K562 (cell line): Measurements from ENCODE around the gene C2orf92. TPM values are rescaled to one million over a fixed set of nuclear protein-coding genes. Genes with fewer than 3 reads are reported as not detected.

Experiments used
- ARID3B ChIP-seq: fragments of 250-450 bp; sonication (Bioruptor Pico); IDR thresholded peaks from 2 replicates; pipeline ENCODE4 v1.4.0; 2020; ENCODE audit warnings: borderline replicate concordance
- CBFA2T2 ChIP-seq: fragments of 450-650 bp; conservative IDR thresholded peaks from 2 replicates; pipeline ENCODE4 v1.6.1; 2017; ENCODE audit warnings: mild to moderate bottlenecking
- CUX1 ChIP-seq: fragments of 200-800 bp; sonication (Bioruptor generic); IDR thresholded peaks from 2 replicates; pipeline ENCODE4 v1.6.1; 2016; ENCODE audit warnings: missing genetic modification characterization, missing compliant biosample characterization
- EP300 ChIP-seq: IDR thresholded peaks from 2 replicates; pipeline ENCODE4 v1.6.1; 2012; ENCODE audit warnings: low read length, improper control_type of control experiment
- EWSR1 ChIP-seq: fragments of 450-650 bp; IDR thresholded peaks from 2 replicates; pipeline ENCODE4 v1.6.1; 2018; ENCODE audit warnings: borderline replicate concordance, mild to moderate bottlenecking, low read depth, moderate library complexity; ENCODE audit not compliant: partially characterized antibody
- FOXK2 ChIP-seq, 2 experiments: fragments of 450-650 bp; IDR thresholded peaks in 1 of 2; conservative IDR thresholded peaks in 1 of 2; 2 replicates each; pipeline ENCODE4 v1.6.1; 2016; ENCODE audit warnings: low read depth in 2 of 2, mild to moderate bottlenecking in 1 of 2
- FOXP4 ChIP-seq: sonication (generic); formaldehyde crosslinking; IDR thresholded peaks from 2 replicates; pipeline ENCODE4 v1.8.0; 2022; ENCODE audit warnings: mild to moderate bottlenecking, missing genetic modification reagents, borderline replicate concordance
- HDAC3 ChIP-seq: fragments of 450-650 bp; IDR thresholded peaks from 2 replicates; pipeline ENCODE4 v1.6.1; 2018; ENCODE audit warnings: borderline replicate concordance, mild to moderate bottlenecking, moderate library complexity; ENCODE audit not compliant: partially characterized antibody
- HSF4 ChIP-seq: fragments of 250-450 bp; sonication (Bioruptor Pico); IDR thresholded peaks from 2 replicates; pipeline ENCODE4 v2.1.2; 2022; ENCODE audit warnings: mild to moderate bottlenecking, moderate library complexity, borderline replicate concordance
- MTA1 ChIP-seq: fragments of 450-650 bp; IDR thresholded peaks from 2 replicates; pipeline ENCODE4 v1.6.1; 2017; ENCODE audit warnings: borderline replicate concordance
- MTA3 ChIP-seq: fragments of 450-650 bp; formaldehyde crosslinking; IDR thresholded peaks from 2 replicates; pipeline ENCODE4 v1.6.1; 2017; ENCODE audit warnings: mild to moderate bottlenecking, borderline replicate concordance
- NCOR1 ChIP-seq: fragments of 450-650 bp; IDR thresholded peaks from 2 replicates; pipeline ENCODE4 v1.6.1; 2016; ENCODE audit warnings: mild to moderate bottlenecking, moderate library complexity
- PML ChIP-seq: IDR thresholded peaks from 2 replicates; pipeline ENCODE4 v1.6.1; 2012; ENCODE audit warnings: low read length, inconsistent platforms
- SMARCE1 ChIP-seq: fragments of 450-650 bp; IDR thresholded peaks from 2 replicates; pipeline ENCODE4 v1.7.1; 2016; ENCODE audit warnings: mild to moderate bottlenecking
- SRSF1 ChIP-seq: fragments of 200-400 bp; formaldehyde crosslinking; IDR thresholded peaks from 2 replicates; pipeline ENCODE4 v1.6.1; 2017; ENCODE audit warnings: mild to moderate bottlenecking, low read depth, low read length, moderate library complexity
- ZNF124 ChIP-seq: sonication (generic); formaldehyde crosslinking; IDR thresholded peaks from 2 replicates; pipeline ENCODE4 v1.8.1; 2022; ENCODE audit warnings: missing genetic modification reagents
- ZNF143 ChIP-seq: sonication (generic); formaldehyde crosslinking; IDR thresholded peaks from 2 replicates; pipeline ENCODE4 v1.9.0; 2022; ENCODE audit warnings: mild to moderate bottlenecking, missing genetic modification reagents
- ZNF277 ChIP-seq: fragments of 250-450 bp; sonication (Bioruptor Pico); IDR thresholded peaks from 2 replicates; pipeline ENCODE4 v1.8.0; 2022; ENCODE audit warnings: inconsistent platforms, mild to moderate bottlenecking, moderate library complexity, borderline replicate concordance
- polyA plus RNA-seq, 8 experiments: library from polyadenylated mRNA; depleted of rRNA in 4 of 8; stranded (reverse) in 5 of 8; unstranded in 3 of 8; fragments of >200 nt; fragmentation: Nextera tagmentation in 2 of 8; fragmentation: Illumina TruSeq in 1 of 8; extraction: Ambion mirVana in 2 of 8; extraction: Trizol in 1 of 8; gene quantifications; 2 replicates each; pipeline versions ENCODE4 v1.2.1 to v1.2.3, GENCODE V29; 2011 to 2014; ENCODE audit warnings: inconsistent platforms in 1 of 8, missing spikeins in 1 of 8
- total RNA-seq, 7 experiments: library from RNA; depleted of rRNA in 6 of 7; stranded (reverse); fragments of >200 nt in 6 of 7; fragmentation: Illumina TruSeq in 2 of 7; extraction: Trizol in 2 of 7; gene quantifications; 2 replicates each; pipeline versions ENCODE4 v1.2.1 to v1.2.3, GENCODE V29; 2011 to 2021; ENCODE audit warnings: low replicate concordance in 1 of 7

The C2orf92 gene
- total and polyA plus RNA-seq, 9 of the 15 experiments (the other 6 are each of a cell fraction or from before 2014, with no cell fraction given), result 0.65 to 6.8 (median 3.6) TPM

GRCh38 chr2:97740590-97741182, 71.2 kb downstream of the C2orf92 start (continued):
- no peak for TF ChIP-seq EWSR1
- peak; percentile 18 for TF ChIP-seq HDAC3
- no peak for TF ChIP-seq FOXK2 (conservative IDR thresholded peaks at IDR 0.05 in 1 of 2, IDR thresholded peaks at IDR 0.05 in 1 of 2; ENCODE audit: low read depth in 2 of 2)
- TF ChIP-seq CBFA2T2, result 0 out of 2 replicates have a peak, but pooled peaks have one; percentile 11
- no peak for TF ChIP-seq ZNF277
- TF ChIP-seq ZNF124, result no peak
- TF ChIP-seq CUX1 (CRISPR knock-in tag), result 0 out of 2 replicates have a peak, but pooled peaks have one; percentile 61
- peak; percentile 33; the same call in 1 of the 2 replicates for TF ChIP-seq MTA3
- 0 out of 2 replicates have a peak, but pooled peaks have one; percentile 9 for TF ChIP-seq SMARCE1
- peak; percentile 25; the same call in 1 of the 2 replicates for TF ChIP-seq EP300
- TF ChIP-seq NCOR1, result 0 out of 2 replicates have a peak, but pooled peaks have one; percentile 15
- no peak for TF ChIP-seq PML
- no peak for TF ChIP-seq FOXP4
- TF ChIP-seq MTA1, result peak; percentile 68
- TF ChIP-seq ARID3B (CRISPR knock-in tag), result no peak
- TF ChIP-seq SRSF1, result no peak
- TF ChIP-seq HSF4 (CRISPR knock-in tag), result no peak
- TF ChIP-seq ZNF143, result no peak
